HG02678 (cell line): ENCODE data around the gene IFI35.
A peak's percentile ranks its signal among the peaks of the same experiment; 100 is the strongest.
"Not testable (repeated sequence)": the region's sequence is repeated elsewhere in the genome, so short reads cannot be mapped to it uniquely, and the experiment has no call there.

Experiments
- ATAC-seq: cut with Tn5 transposase; IDR thresholded peaks from one replicate; pipeline ENCODE4 v1.9.1; 2021; ENCODE audit warnings: mild to moderate bottlenecking, moderate library complexity; ENCODE audit not compliant: unreplicated experiment

The IFI35 gene

DNA sequence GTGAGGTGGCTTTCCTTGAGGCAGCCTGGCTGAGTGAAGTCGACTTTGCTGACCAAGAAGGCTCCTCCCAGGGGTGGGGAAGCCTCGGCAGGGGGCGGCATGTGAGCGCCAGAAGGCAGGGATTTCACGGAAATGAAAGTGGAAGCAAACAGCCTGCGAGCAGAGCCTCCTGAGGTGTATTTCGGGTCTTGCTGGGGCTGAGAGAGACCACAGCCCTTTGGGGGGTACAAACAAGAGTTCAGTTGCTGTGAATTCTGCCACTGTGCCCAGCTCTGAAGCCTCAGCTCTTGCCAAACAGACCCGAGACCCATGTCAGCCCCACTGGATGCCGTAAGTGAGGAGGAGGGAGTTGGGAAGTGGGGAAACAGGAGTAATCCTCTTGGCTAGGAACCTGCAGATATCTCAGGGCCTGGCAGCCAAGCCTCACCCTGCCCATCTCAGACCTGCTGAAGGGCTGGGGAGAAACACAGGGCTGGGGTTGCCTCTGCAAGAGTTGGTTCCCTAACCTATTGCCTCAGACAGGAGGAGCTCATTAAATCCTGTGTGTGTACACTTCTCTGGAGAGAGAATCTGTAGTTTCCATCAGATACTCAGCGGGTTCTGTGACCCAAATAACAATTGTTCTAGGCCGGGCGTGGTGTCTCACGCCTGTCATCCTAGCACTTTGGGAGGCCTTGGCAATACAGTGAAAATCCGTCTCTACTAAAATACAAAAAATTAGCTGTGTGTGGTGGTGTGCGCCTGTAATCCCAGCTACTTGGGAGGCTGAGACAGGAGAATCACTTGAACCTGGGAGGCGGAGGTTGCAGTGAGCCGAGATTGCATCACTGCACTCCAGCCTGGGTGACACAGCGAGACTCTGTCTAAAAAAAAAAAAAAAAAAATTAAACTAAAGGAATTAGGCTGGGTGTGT is at the start of gene IFI35:
Gene IFI35, plus strand, starts transcription at position 146 of the 913 bp plus-strand sequence. Its CDS starts 164 bp downstream, at position 310.
- ATAC-seq = peak; percentile 81

DNA sequence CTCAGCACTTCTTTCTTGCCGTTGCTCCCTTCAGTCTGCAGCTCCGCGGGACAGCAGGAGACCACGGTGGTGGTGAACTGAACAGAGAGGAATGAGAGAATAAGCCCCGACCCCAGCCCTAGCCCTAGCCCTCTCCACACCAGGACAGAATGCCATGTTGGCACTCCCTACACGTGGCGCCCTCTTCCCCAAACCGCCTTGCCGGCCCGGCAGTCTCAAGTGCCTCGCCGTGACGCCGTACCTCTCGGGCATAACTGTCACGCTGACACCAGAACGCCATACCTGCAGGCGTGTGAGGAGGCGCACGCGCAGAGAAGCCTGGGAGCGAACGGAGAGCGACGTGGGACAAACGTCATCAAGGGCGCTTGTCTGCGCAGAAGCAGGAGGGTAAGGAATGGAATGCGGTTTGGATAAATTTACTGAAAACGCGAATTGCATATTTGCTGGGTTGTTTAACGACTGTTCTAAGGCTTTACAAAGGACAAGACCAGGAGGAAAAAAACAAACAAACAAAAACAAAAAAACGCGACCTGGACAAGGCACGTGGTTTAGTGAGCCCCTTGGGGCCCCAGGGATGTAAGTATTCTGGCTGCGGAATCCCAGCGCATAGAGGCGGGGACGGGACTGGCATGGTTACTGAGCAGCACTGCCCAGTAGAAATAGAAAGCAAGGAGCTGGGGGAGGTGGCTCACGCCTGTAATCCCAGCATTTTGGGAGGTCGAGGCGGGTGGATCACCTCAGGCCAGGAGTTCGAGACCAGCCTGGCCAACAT is 42.2 kb upstream of the IFI35 start, which contains the start of gene AARSD1:
Gene AARSD1, minus strand, starts transcription at position 294 of the 772 bp plus-strand sequence. Its CDS starts 14 bp downstream, at position 280.
- ATAC-seq = peak; percentile 75

- ATAC-seq = no peak
Measured at GRCh38 chr17:42967925-42968324, 38.7 kb upstream of the IFI35 start.

DNA sequence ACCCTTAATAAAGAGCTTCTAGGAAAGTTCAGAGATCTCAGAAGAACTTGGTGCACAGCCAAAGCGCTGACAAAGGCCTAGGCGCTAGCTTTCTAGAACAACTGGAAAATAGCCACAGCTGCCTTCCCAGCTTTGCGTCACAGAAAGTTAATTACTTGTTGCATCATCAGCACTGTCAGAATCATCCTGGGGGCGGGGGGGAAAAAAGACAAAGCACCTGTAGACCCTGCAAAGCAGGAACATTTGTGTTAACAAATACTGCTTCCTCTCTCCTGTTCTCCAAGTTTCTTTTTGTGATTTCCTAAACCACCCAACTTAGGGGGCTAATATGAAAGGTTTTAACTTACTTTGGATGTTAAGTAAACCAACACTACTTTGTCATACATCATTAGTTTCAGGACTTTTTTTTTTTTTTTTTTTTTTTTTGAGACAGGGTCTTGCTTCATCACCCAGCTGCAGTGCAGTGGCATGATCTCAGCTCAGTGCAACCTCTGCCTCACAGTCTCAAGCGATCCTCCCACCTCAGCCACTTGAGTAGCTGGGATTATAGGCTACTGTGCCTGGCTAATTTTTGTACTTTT is 37.5 kb upstream of the IFI35 start:
- no peak for ATAC-seq

DNA sequence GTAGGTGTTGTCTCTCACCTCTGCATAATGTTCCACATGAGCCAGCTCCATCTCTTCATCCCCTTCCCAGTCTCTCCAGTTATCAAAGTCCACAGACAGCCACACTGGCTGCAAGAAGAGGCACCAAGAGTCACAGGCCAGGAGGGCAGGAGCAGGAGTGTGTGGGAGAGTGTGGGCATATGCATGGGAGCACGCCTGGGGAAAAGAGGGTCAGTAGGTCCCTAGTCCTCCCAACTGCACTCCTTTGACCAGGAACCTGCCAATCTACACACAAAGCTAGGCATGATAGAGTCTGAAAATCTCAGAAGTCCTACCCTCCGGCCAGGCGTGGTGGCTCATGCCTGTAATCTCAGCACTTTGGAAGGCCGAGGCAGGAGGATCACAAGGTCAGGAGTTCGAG is 35.0 kb upstream of the IFI35 start:
- no peak for ATAC-seq

DNA sequence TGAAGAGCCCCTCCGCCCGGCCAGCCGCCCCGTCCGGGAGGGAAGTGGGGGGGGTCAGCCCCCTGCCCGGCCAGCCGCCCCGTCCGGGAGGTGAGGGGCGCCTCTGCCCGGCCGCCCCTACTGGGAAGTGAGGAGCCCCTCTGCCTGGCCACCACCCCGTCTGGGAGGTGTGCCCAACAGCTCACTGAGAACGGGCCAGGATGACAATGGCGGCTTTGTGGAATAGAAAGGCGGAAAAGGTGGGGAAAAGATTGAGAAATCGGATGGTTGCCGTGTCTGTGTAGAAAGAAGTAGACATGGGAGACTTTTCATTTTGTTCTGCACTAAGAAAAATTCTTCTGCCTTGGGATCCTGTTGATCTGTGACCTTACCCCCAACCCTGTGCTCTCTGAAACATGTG is 33.3 kb upstream of the IFI35 start:
- ATAC-seq = not testable (repeated sequence)

- ATAC-seq = no peak
Measured at GRCh38 chr17:42975265-42975664, 31.3 kb upstream of the IFI35 start.

DNA sequence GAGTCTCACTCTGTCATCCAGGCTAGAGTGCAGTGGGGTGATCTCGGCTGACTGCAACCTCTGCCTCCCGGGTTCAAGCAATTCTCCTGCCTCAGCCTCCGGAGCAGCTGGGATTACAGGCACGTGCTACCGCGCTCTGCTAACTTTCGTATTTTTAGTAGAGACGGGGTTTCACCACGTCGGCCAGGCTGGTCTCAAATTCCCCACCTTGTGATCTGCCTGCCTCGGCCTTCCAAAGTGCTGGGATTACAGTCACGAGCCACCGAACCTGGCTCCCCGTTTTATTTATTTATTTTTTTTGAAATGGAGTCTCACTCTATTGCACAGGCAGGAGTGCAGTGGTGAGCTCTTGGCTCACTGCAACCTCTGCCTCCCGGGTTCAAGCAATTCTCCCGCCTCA is 30.9 kb upstream of the IFI35 start:
- not testable (repeated sequence) for ATAC-seq

- peak; percentile 27 for ATAC-seq
Measured at GRCh38 chr17:42979511-42980273, 26.9 kb upstream of the IFI35 start, which contains the start of gene PTGES3L. PTGES3L (minus strand) TSS chr17:42980080; CDS start chr17:42980053, 27 bp downstream.

GRCh38 chr17:42980274-42980765 is 26.3 kb upstream of the IFI35 start, which contains the start of gene RUNDC1:
RUNDC1 (plus strand) TSS chr17:42980565; CDS start chr17:42980577, 12 bp downstream.
- ATAC-seq = peak; percentile 67

- peak; percentile 43 for ATAC-seq
Measured at GRCh38 chr17:42980766-42981397, 25.7 kb upstream of the IFI35 start.

GRCh38 chr17:42982266-42982665 is 24.3 kb upstream of the IFI35 start:
- no peak for ATAC-seq

GRCh38 chr17:42985225-42985624 is 21.4 kb upstream of the IFI35 start:
- ATAC-seq = peak; percentile 53

DNA sequence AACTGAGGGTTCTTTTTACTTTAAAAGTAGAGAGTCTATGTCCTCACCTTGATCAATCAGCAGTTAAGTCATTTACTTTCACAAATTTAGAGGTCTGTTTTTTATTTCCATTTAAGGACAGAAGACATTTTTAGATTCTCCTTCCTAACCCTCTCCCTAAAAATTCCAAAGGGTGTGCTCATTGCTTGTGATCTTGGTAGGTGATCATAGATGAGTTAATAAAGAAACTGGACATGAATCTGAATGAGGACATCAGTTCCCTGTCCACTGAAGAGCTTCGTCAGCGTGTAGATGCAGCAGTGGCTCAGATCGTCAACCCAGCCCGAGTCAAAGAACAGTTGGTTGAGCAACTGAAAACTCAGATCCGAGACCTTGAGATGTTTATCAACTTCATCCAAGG is 17.4 kb upstream of the IFI35 start:
- no peak for ATAC-seq

DNA sequence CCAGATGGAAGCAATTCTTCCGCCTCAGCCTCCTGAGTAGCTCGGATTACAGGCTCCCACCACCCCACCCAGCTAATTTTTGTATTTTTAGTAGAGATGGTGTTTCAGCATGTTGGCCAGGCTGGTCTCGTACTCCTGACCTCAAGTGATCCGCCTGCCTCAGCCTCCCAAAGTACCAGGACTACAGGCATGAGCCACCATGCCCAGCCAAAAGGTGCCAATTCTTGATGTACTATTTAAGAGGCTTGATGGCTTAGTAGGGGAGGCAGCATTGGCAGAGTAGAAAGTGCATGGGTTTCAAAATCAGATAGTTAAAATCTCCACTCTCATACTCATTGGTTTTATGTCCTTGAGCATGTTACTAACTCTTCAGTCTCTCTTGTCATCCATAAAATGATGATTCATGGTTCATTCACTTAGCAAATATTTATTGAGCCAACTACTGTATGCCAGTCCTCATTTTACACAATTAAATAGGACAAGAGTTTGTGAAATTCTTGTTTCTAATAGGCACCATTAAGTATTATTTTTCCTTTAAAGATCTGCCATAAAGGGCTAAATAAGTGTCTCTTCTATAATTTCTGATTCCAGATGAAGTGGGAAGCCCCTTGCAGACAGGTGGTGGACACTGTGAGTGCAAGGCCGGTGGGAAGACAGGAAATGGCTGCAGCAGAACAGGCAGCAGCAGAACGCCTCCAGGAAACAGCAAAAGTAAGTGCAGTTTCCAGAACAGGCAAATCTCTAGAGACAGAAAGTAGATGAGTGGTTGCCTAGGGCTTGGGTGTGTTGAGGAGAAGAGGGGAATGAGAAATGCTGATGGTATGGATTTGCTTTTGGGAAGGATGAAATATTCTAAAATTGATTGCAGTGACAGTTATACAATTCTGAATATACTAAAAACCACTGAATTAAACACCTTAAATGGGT is 16.6 kb upstream of the IFI35 start:
- ATAC-seq = no peak

GRCh38 chr17:42991471-42991870 is 15.1 kb upstream of the IFI35 start:
- no peak for ATAC-seq

DNA sequence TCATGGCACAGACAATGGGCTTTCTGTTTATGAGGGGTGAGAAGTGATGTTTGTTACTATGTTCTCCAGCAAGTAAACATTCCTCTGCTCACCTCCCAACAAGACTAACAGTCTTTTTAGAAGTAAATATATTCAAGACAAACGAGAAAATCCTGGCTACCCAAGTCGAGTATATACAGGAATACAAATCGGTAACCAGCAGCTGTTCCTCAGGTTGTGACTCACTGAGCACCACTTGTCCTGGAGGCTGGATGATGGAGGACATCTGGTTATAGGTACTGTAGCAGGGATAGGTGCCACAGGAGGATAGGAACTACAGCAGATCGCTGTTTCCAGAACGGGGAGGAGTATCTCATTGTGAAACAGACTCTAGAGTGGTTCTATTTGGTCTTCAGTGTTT is 13.7 kb upstream of the IFI35 start:
- no peak for ATAC-seq

DNA sequence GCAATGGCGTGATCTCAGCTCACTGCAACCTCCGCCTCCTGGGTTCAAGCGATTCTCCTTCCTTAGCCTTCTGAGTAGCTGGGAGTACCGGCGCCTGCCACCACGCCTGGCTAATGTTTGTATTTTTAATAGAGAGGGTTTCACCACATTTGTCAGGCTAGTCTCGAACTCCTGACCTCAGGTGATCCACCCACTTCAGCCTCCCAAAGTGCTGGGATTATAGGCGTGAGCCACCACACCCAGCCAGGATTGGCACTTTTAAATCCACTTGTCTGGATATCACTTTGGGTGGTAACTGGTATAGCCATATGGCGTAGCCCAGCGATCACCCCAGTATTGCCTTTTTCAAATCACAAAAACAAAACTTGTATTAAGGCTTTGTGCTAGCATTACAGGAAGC is 12.7 kb upstream of the IFI35 start:
- not testable (repeated sequence) for ATAC-seq
